KMS-11 (cell line): ENCODE results near the gene KCTD2.
"Not testable (repeated sequence)": the region's sequence is repeated elsewhere in the genome, so short reads cannot be mapped to it uniquely, and the experiment has no call there.

Experiments
- H2AFZ ChIP-seq: fragments of 200-600 bp; sonication (generic); 2 replicates; pipeline ENCODE4 v1.6.1; 2016; ENCODE audit warnings: antibody characterized with exemption, mixed run types, low read depth
- H3K27ac ChIP-seq: fragments of 200-600 bp; sonication (generic); 2 replicates; pipeline ENCODE4 v1.6.1; 2016; ENCODE audit warnings: mild to moderate bottlenecking, mixed run types
- H3K27me3 ChIP-seq: fragments of 200-600 bp; sonication (generic); 2 replicates; pipeline ENCODE4 v1.6.1; 2017; ENCODE audit warnings: mild to moderate bottlenecking, low read depth, mixed run types, moderate library complexity; ENCODE audit not compliant: insufficient read depth
- H3K36me3 ChIP-seq: fragments of 200-600 bp; sonication (generic); 2 replicates; pipeline ENCODE4 v1.6.1; 2017; ENCODE audit warnings: mild to moderate bottlenecking, mixed run types; ENCODE audit not compliant: insufficient read depth
- H3K4me1 ChIP-seq: fragments of 200-600 bp; sonication (generic); 2 replicates; pipeline ENCODE4 v1.6.1; 2016; ENCODE audit warnings: mild to moderate bottlenecking, low read depth, mixed run types; ENCODE audit not compliant: poor library complexity, severe bottlenecking
- H3K4me2 ChIP-seq: fragments of 200-600 bp; sonication (generic); 2 replicates; pipeline ENCODE4 v1.7.0; 2016; ENCODE audit warnings: mild to moderate bottlenecking, mixed run types
- H3K4me3 ChIP-seq: fragments of 200-600 bp; sonication (generic); IDR thresholded peaks from 2 replicates; pipeline ENCODE4 v1.6.1; 2017; ENCODE audit warnings: low read depth, low read length, mixed read lengths; ENCODE audit not compliant: insufficient read depth
- H3K79me2 ChIP-seq: fragments of 200-600 bp; sonication (generic); 2 replicates; pipeline ENCODE4 v1.6.1; 2016; ENCODE audit warnings: low read depth, mixed run types; ENCODE audit not compliant: insufficient read depth
- H3K9ac ChIP-seq: fragments of 200-600 bp; sonication (generic); 2 replicates; pipeline ENCODE4 v1.6.1; 2016; ENCODE audit warnings: mild to moderate bottlenecking, mixed run types
- H4K20me1 ChIP-seq: fragments of 200-600 bp; sonication (generic); 2 replicates; pipeline ENCODE4 v1.6.1; 2016; ENCODE audit warnings: mild to moderate bottlenecking, mixed run types; ENCODE audit not compliant: insufficient read depth
- TF ChIP-seq, protein P1 (sequence below): fragments of 200-600 bp; sonication (generic); conservative IDR thresholded peaks from 2 replicates; pipeline ENCODE4 v1.6.1; 2017; ENCODE audit warnings: low read depth, mild to moderate bottlenecking, antibody characterized with exemption, low read length, moderate library complexity, mixed read lengths

KCTD2 gene

DNA sequence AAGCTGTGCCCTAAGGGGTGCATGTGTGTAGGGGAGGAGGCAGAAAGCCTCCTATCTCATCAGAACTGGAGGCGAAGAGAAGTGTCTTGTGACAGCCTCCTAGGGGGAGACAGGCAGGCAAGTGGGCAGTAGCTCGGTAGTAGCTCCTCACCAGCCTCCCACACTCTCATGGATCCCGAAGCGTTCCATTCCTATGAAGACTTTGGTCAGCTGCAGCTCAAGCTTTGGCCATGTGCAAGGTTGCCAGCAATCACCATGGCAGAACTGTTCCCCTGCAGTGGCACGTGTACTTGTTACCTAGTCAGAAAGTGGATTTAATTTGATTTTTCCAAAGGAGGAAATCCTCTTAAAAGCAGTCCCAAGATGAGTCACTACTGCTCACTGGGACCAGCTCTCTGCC lies 27.9 kb upstream of the KCTD2 start:
- Histone ChIP-seq H3K9ac (no peak overlapping the region), H3K36me3 (peaks cover 5% of the 10 kb centered on the region; the same call in 1 of the 2 replicates), H3K4me3 (no peak overlapping the region), H3K4me2 (no peak overlapping the region), H4K20me1 (no peaks in the 10 kb centered on the region), H3K27me3 (no peaks in the 10 kb centered on the region), H2AFZ (no peak overlapping the region), H3K79me2 (no peaks in the 10 kb centered on the region; the same call in 1 of the 2 replicates), H3K27ac (no peak overlapping the region), H3K4me1 (no peaks in the 10 kb centered on the region)
- TF ChIP-seq, protein P1, sequence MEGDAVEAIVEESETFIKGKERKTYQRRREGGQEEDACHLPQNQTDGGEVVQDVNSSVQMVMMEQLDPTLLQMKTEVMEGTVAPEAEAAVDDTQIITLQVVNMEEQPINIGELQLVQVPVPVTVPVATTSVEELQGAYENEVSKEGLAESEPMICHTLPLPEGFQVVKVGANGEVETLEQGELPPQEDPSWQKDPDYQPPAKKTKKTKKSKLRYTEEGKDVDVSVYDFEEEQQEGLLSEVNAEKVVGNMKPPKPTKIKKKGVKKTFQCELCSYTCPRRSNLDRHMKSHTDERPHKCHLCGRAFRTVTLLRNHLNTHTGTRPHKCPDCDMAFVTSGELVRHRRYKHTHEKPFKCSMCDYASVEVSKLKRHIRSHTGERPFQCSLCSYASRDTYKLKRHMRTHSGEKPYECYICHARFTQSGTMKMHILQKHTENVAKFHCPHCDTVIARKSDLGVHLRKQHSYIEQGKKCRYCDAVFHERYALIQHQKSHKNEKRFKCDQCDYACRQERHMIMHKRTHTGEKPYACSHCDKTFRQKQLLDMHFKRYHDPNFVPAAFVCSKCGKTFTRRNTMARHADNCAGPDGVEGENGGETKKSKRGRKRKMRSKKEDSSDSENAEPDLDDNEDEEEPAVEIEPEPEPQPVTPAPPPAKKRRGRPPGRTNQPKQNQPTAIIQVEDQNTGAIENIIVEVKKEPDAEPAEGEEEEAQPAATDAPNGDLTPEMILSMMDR: no peak

DNA sequence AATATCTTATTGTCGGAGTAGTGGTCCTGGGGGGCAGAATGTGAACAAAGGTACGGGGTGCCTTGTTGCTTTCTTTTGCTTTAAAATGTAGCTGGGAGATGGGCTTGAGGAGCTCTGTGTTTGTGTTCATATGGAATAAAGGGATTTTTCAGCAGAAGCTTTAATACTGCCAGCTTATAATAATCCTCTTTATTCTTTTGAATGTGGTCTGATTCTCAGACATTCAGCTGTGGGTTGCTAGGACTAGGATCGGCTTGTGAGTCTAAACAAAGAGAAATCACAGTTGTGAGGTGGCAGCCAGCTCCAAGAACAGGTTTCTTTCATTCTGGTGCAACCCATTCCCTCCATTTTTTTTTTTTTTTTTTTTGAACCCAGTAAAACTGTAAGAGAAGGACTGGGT lies 27.3 kb upstream of the KCTD2 start:
- no peak overlapping the region for H3K27ac ChIP-seq
- no peak overlapping the region for H3K4me2 ChIP-seq
- H4K20me1 ChIP-seq: no peaks in the 10 kb centered on the region
- H3K36me3 ChIP-seq: peaks cover 5% of the 10 kb centered on the region; the same call in 1 of the 2 replicates
- H3K27me3 ChIP-seq: no peaks in the 10 kb centered on the region
- no peak overlapping the region for H2AFZ ChIP-seq
- no peaks in the 10 kb centered on the region; the same call in 1 of the 2 replicates for H3K79me2 ChIP-seq
- no peak overlapping the region for H3K4me3 ChIP-seq
- no peak overlapping the region for H3K9ac ChIP-seq
- H3K4me1 ChIP-seq: no peaks in the 10 kb centered on the region
- TF ChIP-seq, protein P1: no peak

DNA sequence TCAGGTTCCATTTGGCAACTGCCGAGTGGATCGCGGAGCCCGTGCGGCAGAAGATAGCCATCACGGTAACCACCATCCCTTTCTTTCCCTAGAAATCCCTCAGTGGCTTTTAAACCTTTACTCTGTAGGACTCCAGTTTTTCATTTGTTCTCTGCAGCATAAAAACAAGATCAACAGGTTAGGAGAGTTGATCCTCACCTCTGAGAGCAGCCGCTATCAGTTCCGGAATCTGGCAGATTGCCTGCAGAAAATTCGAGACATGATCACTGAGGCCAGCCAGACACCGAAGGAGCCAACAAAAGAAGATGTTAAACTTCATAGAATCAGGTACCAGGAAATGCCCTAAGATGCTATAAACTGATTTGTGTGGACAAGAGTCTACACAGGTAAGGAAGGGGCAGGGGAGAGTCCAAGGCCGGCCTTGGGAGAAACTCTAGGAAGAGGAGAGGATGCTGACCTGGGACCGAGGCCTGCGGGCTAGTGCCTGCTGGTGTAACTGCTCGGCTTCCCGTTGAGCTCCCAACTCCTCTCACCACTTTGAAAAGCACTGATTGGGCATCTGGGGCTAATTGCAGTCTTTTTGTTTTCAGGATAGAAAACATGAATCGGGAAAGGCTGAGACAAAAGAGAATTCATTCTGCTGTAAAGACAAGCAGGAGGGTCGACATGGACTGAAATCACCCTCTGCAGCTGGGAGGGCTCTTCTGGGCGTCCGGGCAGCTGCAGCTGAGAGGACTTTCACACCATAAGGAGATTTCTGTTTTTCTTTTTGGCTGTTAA lies 26.5 kb upstream of the KCTD2 start:
- H3K27me3 ChIP-seq: no peaks in the 10 kb centered on the region
- no peak overlapping the region for H2AFZ ChIP-seq
- H3K4me3 ChIP-seq: no peak overlapping the region
- H3K4me1 ChIP-seq: no peaks in the 10 kb centered on the region
- no peaks in the 10 kb centered on the region for H4K20me1 ChIP-seq
- TF ChIP-seq, protein P1: no peak
- peaks cover 5% of the 10 kb centered on the region; the same call in 1 of the 2 replicates for H3K36me3 ChIP-seq
- no peaks in the 10 kb centered on the region for H3K79me2 ChIP-seq
- no peak overlapping the region for H3K4me2 ChIP-seq
- H3K27ac ChIP-seq: no peak overlapping the region
- H3K9ac ChIP-seq: no peak overlapping the region

DNA sequence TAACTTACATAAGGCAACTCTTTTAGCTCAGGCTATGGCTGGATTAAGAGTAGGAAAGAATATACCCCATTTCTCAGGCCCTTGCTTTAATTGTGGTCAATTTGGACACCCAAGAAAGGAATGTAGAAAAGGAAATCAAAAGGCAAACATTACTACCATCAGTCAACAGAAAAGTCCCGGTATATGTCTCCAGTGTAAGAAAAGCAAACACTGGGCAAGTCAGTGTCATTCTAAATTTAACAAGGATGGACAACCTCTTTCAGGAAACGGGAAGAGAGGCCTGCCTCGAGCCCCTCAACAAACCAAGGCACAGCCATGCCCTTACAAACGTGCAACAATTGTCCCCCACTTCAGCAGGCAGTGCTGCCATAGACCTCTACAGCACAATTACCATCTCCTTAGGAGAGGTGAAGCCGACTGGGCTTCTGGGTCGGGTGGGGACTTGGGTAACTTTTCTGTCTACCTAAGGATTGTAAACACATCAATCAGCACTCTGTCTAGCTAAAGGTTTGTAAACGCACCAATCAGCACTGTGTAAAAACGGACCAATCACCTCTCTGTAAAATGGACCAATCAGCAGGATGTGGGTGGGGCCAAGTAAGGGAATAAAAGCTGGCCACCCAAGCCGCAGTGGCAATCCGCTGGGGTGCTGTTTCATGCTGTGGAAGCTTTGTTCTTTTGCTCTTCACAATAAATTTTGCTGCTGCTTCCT lies 22.2 kb upstream of the KCTD2 start:
- Histone ChIP-seq H3K4me1 (no peaks in the 10 kb centered on the region), H3K4me3 (no peak overlapping the region), H3K36me3 (peaks cover 5% of the 10 kb centered on the region; the same call in 1 of the 2 replicates), H2AFZ (no peak overlapping the region), H4K20me1 (no peaks in the 10 kb centered on the region), H3K27ac (no peak overlapping the region), H3K9ac (no peak overlapping the region), H3K27me3 (no peaks in the 10 kb centered on the region; the same call in 1 of the 2 replicates), H3K4me2 (no peak overlapping the region), H3K79me2 (no peaks in the 10 kb centered on the region)
- TF ChIP-seq, protein P1: no peak

DNA sequence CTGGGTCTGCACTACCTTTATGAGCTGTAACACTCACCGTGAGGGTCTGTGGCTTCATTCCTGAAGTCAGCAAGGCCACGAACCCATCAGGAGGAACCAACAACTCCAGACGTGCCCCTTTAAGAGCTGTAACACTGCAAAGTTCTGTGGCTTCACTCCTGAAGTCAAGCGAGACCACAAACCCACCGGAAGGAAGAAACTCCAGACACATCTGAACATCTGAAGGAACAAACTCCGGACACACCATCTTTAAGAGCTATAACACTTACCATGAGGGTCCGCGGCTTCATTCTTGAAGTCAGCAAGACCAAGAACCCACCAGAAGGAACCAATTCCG lies 21.7 kb upstream of the KCTD2 start:
- H3K27ac ChIP-seq, H3K4me1 ChIP-seq, H3K4me2 ChIP-seq, H3K4me3 ChIP-seq, H3K36me3 ChIP-seq, H2AFZ ChIP-seq, H3K27me3 ChIP-seq, H3K79me2 ChIP-seq, H3K9ac ChIP-seq, H4K20me1 ChIP-seq: not testable (repeated sequence)

DNA sequence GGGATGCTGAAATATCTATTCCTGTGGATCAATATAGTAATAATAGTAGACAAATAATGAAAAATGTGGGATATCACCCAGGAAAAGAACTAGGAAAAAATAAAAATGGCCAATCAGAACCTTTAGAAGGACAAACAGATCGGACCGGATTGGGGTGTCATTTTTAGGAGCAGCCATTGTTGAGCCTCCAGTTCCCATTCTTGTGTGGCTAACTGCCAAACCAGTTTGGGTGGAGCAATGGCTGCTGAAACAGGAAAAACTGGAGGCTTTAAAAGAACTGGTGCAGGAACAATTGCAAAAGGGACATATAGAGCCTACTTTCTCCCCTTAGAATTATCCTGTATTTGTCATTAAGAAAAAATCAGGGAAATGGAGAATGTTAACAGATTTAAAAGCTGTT lies 20.4 kb upstream of the KCTD2 start:
- H3K36me3 ChIP-seq, H3K27ac ChIP-seq, H3K4me2 ChIP-seq: not testable (repeated sequence)

More for the DNA sequence above, 20.4 kb upstream of the KCTD2 start:
- H3K79me2 ChIP-seq, H3K27me3 ChIP-seq, H2AFZ ChIP-seq, H3K4me3 ChIP-seq, H4K20me1 ChIP-seq, H3K9ac ChIP-seq, H3K4me1 ChIP-seq: not testable (repeated sequence)
